Skeletal muscle satellite cell (primary cell): ENCODE results near the gene TOX4. TPM values are rescaled to one million over a fixed set of nuclear protein-coding genes. Genes with fewer than 3 reads are reported as not detected.
"Not testable (repeated sequence)": the region's sequence is repeated elsewhere in the genome, so short reads cannot be mapped to it uniquely, and the experiment has no call there.

ENCODE experiments used
- H3K27me3 ChIP-seq: 2 replicates; pipeline ENCODE4 v1.7.0; 2013; ENCODE audit warnings: low read length; ENCODE audit not compliant: control insufficient read depth, insufficient read depth
- H3K36me3 ChIP-seq: 2 replicates; pipeline ENCODE4 v1.7.0; 2013; ENCODE audit warnings: mild to moderate bottlenecking, control low read depth, low read length; ENCODE audit not compliant: insufficient read depth
- H3K4me1 ChIP-seq: 2 replicates; pipeline ENCODE4 v1.7.0; 2013; ENCODE audit warnings: low read length; ENCODE audit not compliant: control insufficient read depth, insufficient read depth
- H3K4me2 ChIP-seq: 2 replicates; pipeline ENCODE4 v1.7.0; 2013; ENCODE audit warnings: mild to moderate bottlenecking, low read length
- H3K4me3 ChIP-seq: 2 replicates; pipeline ENCODE4 v1.7.0; 2013; ENCODE audit warnings: low read length
- H3K9ac ChIP-seq: 2 replicates; pipeline ENCODE4 v1.7.0; 2013; ENCODE audit warnings: mild to moderate bottlenecking, low read depth, low read length, moderate library complexity
- H3K9me3 ChIP-seq: replicated peaks from 2 replicates; pipeline ENCODE4 v1.7.0; 2013; ENCODE audit warnings: mild to moderate bottlenecking, control low read depth, low read length
- total RNA-seq: library from RNA; depleted of rRNA; stranded (reverse); fragments of >200 nt; gene quantifications from 2 replicates; pipeline ENCODE4 v1.2.3, GENCODE V29; 2012; rRNA removed

The TOX4 gene
- total RNA-seq = 23.3 and 25.1 TPM in 2 replicates

- H3K4me2 ChIP-seq = peak within 1 kb of the TSS; percentile 98
- H3K9me3 ChIP-seq = no peaks in the 10 kb centered on the region
- H3K9ac ChIP-seq = peak within 1 kb of the TSS; percentile 90
- H3K4me3 ChIP-seq = peak within 1 kb of the TSS; percentile 79
- peaks cover 14% of the 10 kb centered on the region for H3K4me1 ChIP-seq
- H3K27me3 ChIP-seq = no peaks in the 10 kb centered on the region
- H3K36me3 ChIP-seq = peaks cover 13% of the 10 kb centered on the region
Observed at GRCh38 chr14:21476925-21477681, at the start of gene TOX4, which contains the start of gene RAB2B. TOX4 (plus strand) TSS chr14:21477195; CDS start chr14:21477279, 84 bp downstream. RAB2B (minus strand) TSS chr14:21476959; CDS start chr14:21476872, 87 bp downstream.

- H3K9me3 ChIP-seq = no peaks in the 10 kb centered on the region
- H3K36me3 ChIP-seq = peaks cover 72% of the 10 kb centered on the region
- H3K27me3 ChIP-seq = no peaks in the 10 kb centered on the region
- H3K4me1 ChIP-seq = no peaks in the 10 kb centered on the region
- H3K4me2 ChIP-seq = no peak overlapping the region
- no peak overlapping the region for H3K4me3 ChIP-seq
- H3K9ac ChIP-seq = no peak overlapping the region
Observed at GRCh38 chr14:21428930-21429329, 48.1 kb upstream of the TOX4 start.

GRCh38 chr14:21431126-21431525 is 45.9 kb upstream of the TOX4 start:
- Histone ChIP-seq H3K4me2 (no peak overlapping the region), H3K9me3 (no peaks in the 10 kb centered on the region), H3K9ac (no peak overlapping the region), H3K36me3 (peaks cover 55% of the 10 kb centered on the region), H3K4me1 (peaks cover 12% of the 10 kb centered on the region), H3K4me3 (no peak overlapping the region), H3K27me3 (no peaks in the 10 kb centered on the region)

GRCh38 chr14:21436567-21437062 is 40.4 kb upstream of the TOX4 start:
- H3K9ac ChIP-seq = peak overlapping the region; percentile 92
- peak overlapping the region; percentile 88 for H3K4me3 ChIP-seq
- H3K4me2 ChIP-seq = peak overlapping the region; percentile 83
- H3K27me3 ChIP-seq = no peaks in the 10 kb centered on the region
- H3K4me1 ChIP-seq = peaks cover 21% of the 10 kb centered on the region
- no peaks in the 10 kb centered on the region for H3K9me3 ChIP-seq
- H3K36me3 ChIP-seq = peaks cover 3% of the 10 kb centered on the region

- peak overlapping the region; percentile 92 for H3K9ac ChIP-seq
- no peaks in the 10 kb centered on the region for H3K27me3 ChIP-seq
- H3K4me1 ChIP-seq = peaks cover 21% of the 10 kb centered on the region
- peak overlapping the region; percentile 88 for H3K4me3 ChIP-seq
- H3K36me3 ChIP-seq = no peaks in the 10 kb centered on the region
- H3K4me2 ChIP-seq = peak overlapping the region; percentile 83
- H3K9me3 ChIP-seq = no peaks in the 10 kb centered on the region
Observed at GRCh38 chr14:21437063-21437901, 39.7 kb upstream of the TOX4 start.

- no peaks in the 10 kb centered on the region for H3K36me3 ChIP-seq
- no peak overlapping the region for H3K4me3 ChIP-seq
- H3K4me2 ChIP-seq = no peak overlapping the region
- peaks cover 12% of the 10 kb centered on the region for H3K4me1 ChIP-seq
- H3K9ac ChIP-seq = no peak overlapping the region
- no peaks in the 10 kb centered on the region for H3K9me3 ChIP-seq
- no peaks in the 10 kb centered on the region for H3K27me3 ChIP-seq
Observed at GRCh38 chr14:21440859-21441258, 36.1 kb upstream of the TOX4 start.

- H3K4me2 ChIP-seq, H3K27me3 ChIP-seq, H3K9ac ChIP-seq, H3K4me3 ChIP-seq, H3K4me1 ChIP-seq, H3K36me3 ChIP-seq, H3K9me3 ChIP-seq: not testable (repeated sequence)
Observed at GRCh38 chr14:21442657-21443056, 34.3 kb upstream of the TOX4 start.

- Histone ChIP-seq H3K36me3 (no peaks in the 10 kb centered on the region), H3K9me3 (no peaks in the 10 kb centered on the region), H3K4me3 (no peak overlapping the region), H3K9ac (no peak overlapping the region), H3K27me3 (no peaks in the 10 kb centered on the region), H3K4me1 (peaks cover 20% of the 10 kb centered on the region), H3K4me2 (no peak overlapping the region)
Observed at GRCh38 chr14:21449899-21450216, 27.1 kb upstream of the TOX4 start.

GRCh38 chr14:21454843-21455544 is 22.0 kb upstream of the TOX4 start:
- H3K36me3 ChIP-seq = peaks cover 7% of the 10 kb centered on the region
- H3K4me1 ChIP-seq = peaks cover 20% of the 10 kb centered on the region
- peak overlapping the region; percentile 91 for H3K4me3 ChIP-seq
- peak overlapping the region; percentile 81 for H3K4me2 ChIP-seq
- H3K27me3 ChIP-seq = no peaks in the 10 kb centered on the region
- H3K9ac ChIP-seq = peak overlapping the region; percentile 94
- no peaks in the 10 kb centered on the region for H3K9me3 ChIP-seq

GRCh38 chr14:21455592-21455911 is 21.4 kb upstream of the TOX4 start:
- Histone ChIP-seq H3K36me3 (peaks cover 8% of the 10 kb centered on the region), H3K27me3 (no peaks in the 10 kb centered on the region), H3K4me3 (peak overlapping the region; percentile 91), H3K4me2 (peak overlapping the region; percentile 81), H3K9ac (peak overlapping the region; percentile 94), H3K9me3 (no peaks in the 10 kb centered on the region), H3K4me1 (peaks cover 15% of the 10 kb centered on the region)
